ENCODE measurements around the gene KRTAP6-2. TPM values are rescaled to one million over a fixed set of nuclear protein-coding genes. Genes with fewer than 3 reads are reported as not detected.

KRTAP6-2 gene, protein sequence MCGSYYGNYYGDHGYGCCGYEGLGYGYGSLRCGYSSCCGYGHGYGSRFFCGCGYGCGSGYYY
- total RNA-seq = not detected in 2 replicates

GRCh38 chr21:30598802-30599201, at the start of gene KRTAP6-2:
TSS of gene KRTAP6-2 (minus strand) at chr21:30598902. CDS start at chr21:30598874, 28 bp downstream.

GRCh38 chr21:30642564-30642963, 43.9 kb upstream of the KRTAP6-2 start, which contains the start of gene KRTAP20-3:
TSS of gene KRTAP20-3 (plus strand) at chr21:30642864.

DNA sequence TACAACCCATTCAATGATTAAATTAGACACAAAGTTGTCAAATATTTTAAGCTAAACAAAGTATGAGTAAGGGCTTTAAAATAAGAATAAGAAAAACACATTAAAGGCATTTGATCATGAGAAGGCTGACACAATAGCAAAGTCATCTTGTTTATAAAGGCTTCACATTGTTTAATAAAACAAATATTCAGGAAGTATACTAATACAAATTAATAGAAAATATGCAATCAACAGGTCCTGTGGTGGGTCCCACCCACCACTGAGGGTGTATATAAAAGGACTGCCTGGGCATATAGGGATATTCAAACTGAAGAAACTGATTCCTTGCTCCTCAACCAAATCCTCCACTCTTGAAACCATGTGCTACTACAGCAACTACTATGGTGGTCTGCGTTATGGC, 36.2 kb upstream of the KRTAP6-2 start, which contains the start of gene KRTAP20-2:
Gene KRTAP20-2, plus strand, starts transcription at position 301 of the 400 bp plus-strand sequence. Its CDS starts 58 bp downstream, at position 359.

GRCh38 chr21:30620522-30620921, 21.8 kb upstream of the KRTAP6-2 start, which contains the start of gene KRTAP20-4:
TSS of gene KRTAP20-4 (plus strand) at chr21:30620627.

DNA sequence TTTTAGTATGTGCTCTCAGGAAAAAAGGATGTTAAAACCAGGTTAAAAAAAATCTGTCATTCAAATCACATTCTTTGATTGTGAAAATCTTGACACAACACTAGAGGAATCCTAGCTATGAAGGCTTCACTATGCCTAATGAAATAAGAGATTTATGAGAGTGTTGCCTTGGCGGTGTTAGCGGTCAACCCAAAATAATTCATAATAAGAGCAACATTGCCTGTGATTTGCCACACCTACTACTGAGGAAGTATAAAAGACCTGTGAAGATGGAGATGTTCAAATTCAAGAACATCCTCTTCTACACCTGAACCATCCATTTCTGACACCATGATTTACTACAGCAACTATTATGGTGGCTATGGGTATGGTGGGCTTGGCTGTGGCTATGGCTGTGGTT, 17.4 kb upstream of the KRTAP6-2 start, which contains the start of gene KRTAP20-1:
Gene KRTAP20-1, plus strand, starts transcription at position 301 of the 400 bp plus-strand sequence. Its CDS starts 30 bp downstream, at position 331.

DNA sequence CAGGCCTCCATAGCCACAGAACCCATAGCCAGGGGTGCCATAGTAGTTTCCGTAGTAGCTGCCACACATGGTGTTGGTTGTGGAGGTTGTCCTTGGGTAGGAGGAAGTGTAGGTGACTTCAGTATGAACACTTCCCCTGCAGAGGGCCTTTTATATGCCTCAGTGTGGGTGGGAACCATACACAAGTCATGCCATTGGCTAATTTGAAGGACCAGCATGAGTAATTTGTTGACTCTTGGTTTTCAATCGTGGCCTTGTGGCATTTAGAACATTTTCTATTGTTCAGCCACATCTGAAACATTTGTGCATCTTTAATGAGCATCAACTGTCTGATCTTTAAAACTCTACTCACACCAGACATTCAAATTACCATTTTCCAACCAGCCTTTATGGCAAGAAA, 15.1 kb upstream of the KRTAP6-2 start, which contains the start of gene KRTAP6-1:
Gene KRTAP6-1, minus strand, starts transcription at position 95 of the 400 bp plus-strand sequence. Its CDS starts 26 bp downstream, at position 69.

GRCh38 chr21:30600787-30601186, 2.1 kb upstream of the KRTAP6-2 start, which contains the start of gene KRTAP22-1:
TSS of gene KRTAP22-1 (plus strand) at chr21:30601087.

DNA sequence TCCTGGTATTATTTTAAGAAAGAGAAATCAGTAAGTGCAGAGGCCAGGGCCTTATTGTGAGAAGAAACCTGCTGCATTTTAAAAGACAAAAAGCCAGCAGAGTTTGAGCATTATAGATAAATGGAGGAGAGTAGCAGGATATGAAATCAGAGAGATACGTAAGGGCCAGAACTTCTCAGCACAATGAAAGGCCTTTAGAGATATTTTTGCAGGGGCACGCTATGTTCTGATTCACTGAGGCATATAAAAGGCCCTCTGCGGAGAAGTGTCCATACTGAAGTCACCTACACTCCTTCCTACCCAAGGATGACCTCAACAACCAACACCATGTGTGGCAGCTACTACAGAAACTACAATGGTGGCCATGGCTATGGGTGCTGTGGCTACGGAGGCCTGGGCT, 6.6 kb downstream of the KRTAP6-2 start, which contains the start of gene KRTAP6-3:
Gene KRTAP6-3, plus strand, starts transcription at position 301 of the 400 bp plus-strand sequence. Its CDS starts 6 bp downstream, at position 307.

GRCh38 chr21:30590297-30590696, 8.4 kb downstream of the KRTAP6-2 start, which contains the start of gene KRTAP22-2:
TSS of gene KRTAP22-2 (minus strand) at chr21:30590397.

DNA sequence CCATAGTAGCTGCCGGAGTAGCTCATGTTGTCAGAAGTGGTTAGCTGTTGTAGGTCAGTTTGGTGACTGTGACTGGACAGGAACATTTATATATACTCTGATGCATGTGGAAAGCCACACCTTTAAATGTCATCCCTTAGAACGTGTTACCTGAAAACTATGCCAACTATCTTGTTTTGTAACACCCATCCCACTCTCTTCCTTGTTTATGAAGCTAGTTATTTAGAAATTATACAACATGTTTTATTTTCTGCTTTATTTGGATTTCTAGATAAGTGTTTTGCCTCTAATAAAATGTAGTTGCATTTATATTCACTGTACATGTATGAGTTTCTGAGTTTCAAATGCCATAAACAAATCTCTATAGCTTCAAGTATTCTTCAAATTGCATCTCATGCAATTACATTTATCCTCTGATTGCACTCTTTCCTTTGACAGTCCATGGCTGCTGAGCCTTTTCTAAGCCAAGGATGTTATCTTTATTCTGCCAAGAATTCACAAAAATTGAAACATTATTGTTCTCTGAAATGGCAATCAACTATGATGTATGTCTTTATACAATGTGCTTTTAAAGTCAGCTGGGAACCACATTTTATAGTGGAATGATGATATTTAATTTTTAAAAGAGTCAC, 37.3 kb downstream of the KRTAP6-2 start, which contains the start of gene KRTAP19-7:
Gene KRTAP19-7, minus strand, starts transcription at position 51 of the 632 bp plus-strand sequence. Its CDS starts 25 bp downstream, at position 26.

Other genes with a start within 250 kb of the KRTAP6-2 start
- not detected in 2 replicates for gene KRTAP13-2, start 226.6 kb downstream of the KRTAP6-2 start, total RNA-seq
- gene KRTAP13-1, start 202.9 kb downstream of the KRTAP6-2 start, total RNA-seq = not detected in 2 replicates
- not detected in 2 replicates for gene KRTAP13-3, start 173.0 kb downstream of the KRTAP6-2 start, total RNA-seq
- gene KRTAP13-4, start 168.7 kb downstream of the KRTAP6-2 start, total RNA-seq = not detected in 2 replicates
- gene KRTAP15-1, start 158.6 kb downstream of the KRTAP6-2 start, total RNA-seq = not detected in 2 replicates
- not detected in 2 replicates for gene KRTAP19-1, start 118.5 kb downstream of the KRTAP6-2 start, total RNA-seq
- not detected in 2 replicates for gene KRTAP19-2, start 111.5 kb downstream of the KRTAP6-2 start, total RNA-seq
- not detected in 2 replicates for gene KRTAP19-3, start 106.9 kb downstream of the KRTAP6-2 start, total RNA-seq
- not detected in 2 replicates for gene KRTAP19-4, start 101.7 kb downstream of the KRTAP6-2 start, total RNA-seq
- not detected in 2 replicates for gene KRTAP19-5, start 96.8 kb downstream of the KRTAP6-2 start, total RNA-seq
- not detected in 2 replicates for gene KRTAP19-6, start 57.0 kb downstream of the KRTAP6-2 start, total RNA-seq
- gene KRTAP19-7, start 37.6 kb downstream of the KRTAP6-2 start, total RNA-seq = not detected in 2 replicates
- not detected in 2 replicates for gene KRTAP22-2, start 8.5 kb downstream of the KRTAP6-2 start, total RNA-seq
- not detected in 2 replicates for gene KRTAP6-3, start 6.5 kb downstream of the KRTAP6-2 start, total RNA-seq
- not detected in 2 replicates for gene KRTAP22-1, start 2.2 kb upstream of the KRTAP6-2 start, total RNA-seq
- gene KRTAP6-1, start 15.0 kb upstream of the KRTAP6-2 start, total RNA-seq = not detected in 2 replicates
- not detected in 2 replicates for gene KRTAP20-1, start 17.5 kb upstream of the KRTAP6-2 start, total RNA-seq
- not detected in 2 replicates for gene KRTAP20-4, start 21.7 kb upstream of the KRTAP6-2 start, total RNA-seq
- not detected in 2 replicates for gene KRTAP20-2, start 36.3 kb upstream of the KRTAP6-2 start, total RNA-seq
- gene KRTAP20-3, start 44.0 kb upstream of the KRTAP6-2 start, total RNA-seq = not detected in 2 replicates
- gene KRTAP21-3, start 119.9 kb upstream of the KRTAP6-2 start, total RNA-seq = not detected in 2 replicates
- gene KRTAP21-2, start 148.4 kb upstream of the KRTAP6-2 start, total RNA-seq = not detected in 2 replicates
- gene KRTAP21-1, start 156.5 kb upstream of the KRTAP6-2 start, total RNA-seq = not detected in 2 replicates
- gene KRTAP8-1, start 214.4 kb upstream of the KRTAP6-2 start, total RNA-seq = not detected in 2 replicates
- gene KRTAP7-1, start 230.9 kb upstream of the KRTAP6-2 start, total RNA-seq = not detected in 2 replicates